NCI-H146 treated with DMSO at 0.1 percent for 48 hours (cell line): ENCODE measurements around the gene TRIM62.
"Not testable (repeated sequence)": the region's sequence is repeated elsewhere in the genome, so short reads cannot be mapped to it uniquely, and the experiment has no call there.

Source experiments
- DNase-seq: peaks from one replicate; lab custom pipeline; 2025; ENCODE audit not compliant: unreplicated experiment; lab: John Stamatoyannopoulos, UW

TRIM62 gene

GRCh38 chr1:33140153-33141149, 41.4 kb downstream of the TRIM62 start:
- DNase-seq = no peak

- no peak for DNase-seq
These were observed 44.0 kb downstream of the TRIM62 start for GRCh38 chr1:33137800-33138199.

- not testable (repeated sequence) for DNase-seq
These were observed 45.8 kb downstream of the TRIM62 start for GRCh38 chr1:33136041-33136440.

GRCh38 chr1:33133478-33134105, 48.3 kb downstream of the TRIM62 start:
- DNase-seq = no peak

- no peak for DNase-seq
These were observed 49.3 kb downstream of the TRIM62 start for GRCh38 chr1:33132549-33132948.

DNA sequence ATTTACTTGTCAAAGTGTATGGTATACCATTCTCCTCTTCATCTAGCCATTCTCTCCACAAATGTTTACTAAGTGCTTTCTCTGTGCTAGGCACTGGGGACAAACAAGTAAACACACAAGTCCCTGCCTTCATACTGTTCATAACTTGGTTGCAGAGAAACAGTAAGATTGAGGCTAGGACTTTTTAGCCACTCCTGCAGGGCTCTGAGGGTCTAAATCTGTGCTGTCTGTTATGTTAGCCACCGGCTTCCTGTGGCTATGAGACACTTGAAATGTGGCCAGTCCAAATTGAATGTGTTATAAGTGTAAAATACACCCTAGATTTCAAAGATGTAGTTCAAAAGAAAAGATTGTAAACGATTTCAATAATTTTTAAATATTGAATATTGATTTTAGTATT, 50.7 kb downstream of the TRIM62 start:
- no peak for DNase-seq

GRCh38 chr1:33130297-33130696, 51.5 kb downstream of the TRIM62 start:
- DNase-seq = no peak

GRCh38 chr1:33128781-33129180, 53.1 kb downstream of the TRIM62 start:
- no peak for DNase-seq

DNA sequence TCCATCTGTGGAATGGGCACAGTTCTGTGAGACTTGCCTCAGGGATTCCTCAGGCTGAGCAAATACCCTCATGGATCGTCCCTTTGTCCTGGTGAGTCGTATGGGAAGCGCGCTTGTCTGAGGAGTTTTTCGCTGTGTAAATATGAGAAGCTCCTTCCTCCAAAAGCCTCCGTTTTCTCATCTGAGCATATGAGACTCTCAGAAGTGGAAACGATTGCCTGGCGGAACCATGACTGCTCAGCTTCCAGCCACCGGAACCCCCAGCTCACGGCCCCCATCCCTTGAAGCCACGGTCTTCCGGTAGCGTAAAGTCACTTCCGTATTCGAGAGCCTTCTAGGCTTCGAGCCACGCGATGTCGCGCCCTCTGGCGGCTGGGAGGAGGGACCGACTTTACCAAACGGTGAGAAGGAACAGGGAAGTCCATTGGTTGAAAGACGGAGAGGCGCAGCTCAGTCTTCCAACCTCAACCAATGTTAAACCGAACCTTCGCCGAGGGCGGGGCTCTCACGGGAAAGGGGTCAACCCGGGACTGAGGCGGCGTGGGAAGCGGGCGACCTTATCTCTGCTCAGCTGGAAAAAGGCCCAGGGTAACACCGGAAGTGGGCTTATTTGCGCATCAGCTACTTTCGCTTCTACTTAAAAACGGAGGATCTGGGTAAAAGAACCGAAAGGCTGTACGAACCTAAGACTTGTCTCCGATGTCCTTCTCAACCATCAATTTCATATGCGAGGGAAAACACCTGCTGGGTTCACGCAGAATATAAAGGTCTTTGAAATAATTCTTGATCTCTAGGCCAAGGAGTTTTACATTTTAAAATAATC, 54.6 kb downstream of the TRIM62 start:
- peak; percentile 90 for DNase-seq

DNA sequence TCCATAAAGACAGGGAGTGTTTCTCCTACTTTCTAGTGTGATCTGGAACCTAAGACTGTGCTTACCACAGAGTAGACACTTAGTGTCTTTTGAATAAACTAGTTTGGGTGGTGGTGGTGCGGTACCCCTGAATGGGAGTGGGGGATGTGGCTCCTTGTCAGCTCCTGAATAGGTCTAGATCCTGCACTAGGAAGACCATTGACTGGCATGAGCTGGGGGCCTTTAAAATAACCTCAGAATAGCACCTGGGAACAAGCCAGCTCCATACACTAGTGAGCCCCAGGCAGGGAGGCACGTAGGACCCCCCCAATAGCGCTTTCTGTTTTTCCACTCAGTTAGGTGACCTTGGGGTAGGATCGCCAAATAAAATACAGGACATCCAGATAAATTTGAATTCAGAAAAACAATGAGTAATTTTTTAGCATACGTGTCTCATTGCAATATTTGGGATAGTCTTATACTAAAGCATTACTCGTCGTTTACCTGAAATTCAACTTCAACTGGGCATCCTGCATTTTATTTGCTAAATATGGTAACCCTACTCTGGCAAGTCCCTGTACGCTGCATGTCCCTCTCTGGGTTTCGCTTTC, 55.3 kb downstream of the TRIM62 start:
- no peak for DNase-seq

GRCh38 chr1:33124647-33125046, 57.2 kb downstream of the TRIM62 start:
- DNase-seq = not testable (repeated sequence)

DNA sequence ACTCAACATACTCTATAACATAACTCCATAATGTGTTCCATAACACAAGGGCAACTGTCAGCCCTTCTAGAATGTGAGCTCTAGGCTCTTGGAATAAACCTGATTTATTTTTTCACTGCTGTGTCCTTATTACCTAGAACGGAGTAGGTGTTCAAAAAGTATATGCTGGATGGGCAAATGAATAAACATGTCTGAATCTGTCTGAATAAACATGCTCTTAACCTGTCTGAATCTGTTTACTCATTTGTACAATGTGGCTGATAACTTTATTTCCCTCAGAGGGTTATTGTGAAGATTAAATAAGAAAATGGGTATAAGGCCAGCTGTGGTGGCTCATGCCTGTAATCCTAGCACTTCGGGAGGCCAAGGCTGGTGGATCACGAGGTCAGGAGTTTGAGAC, 58.6 kb downstream of the TRIM62 start:
- DNase-seq = no peak

DNA sequence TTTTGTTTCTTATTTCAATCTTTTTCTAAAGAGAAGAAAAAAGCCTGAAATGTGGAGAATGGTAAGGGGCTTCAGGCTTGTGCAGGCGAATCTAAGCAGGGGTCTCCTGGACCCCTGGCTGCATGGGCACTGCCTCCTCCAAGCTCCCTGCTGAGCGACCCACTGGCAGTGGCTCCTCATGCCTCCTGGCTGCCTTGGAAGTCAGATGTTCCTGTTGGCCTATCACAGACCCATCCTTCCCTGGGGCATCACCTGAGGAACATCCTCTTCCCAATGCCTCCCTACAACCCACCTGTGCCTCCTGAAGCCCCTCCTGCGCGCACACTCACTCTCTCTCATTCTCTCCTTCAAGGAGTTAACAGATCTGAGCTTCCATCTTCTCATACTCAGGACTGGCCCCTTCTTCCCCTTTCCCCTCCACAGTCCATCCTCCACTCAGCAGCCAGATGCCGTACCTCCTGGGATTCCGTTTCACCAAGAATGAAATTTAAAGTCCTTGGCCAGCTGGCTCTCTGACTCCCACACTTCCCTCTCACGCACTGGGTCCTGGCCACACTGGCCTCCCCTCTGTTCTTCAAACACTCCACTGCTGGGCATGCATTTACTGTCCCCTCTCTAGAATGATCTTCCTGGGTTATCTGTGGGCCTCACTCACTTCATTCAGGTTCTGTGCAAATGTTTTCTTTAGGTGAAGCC, 59.2 kb downstream of the TRIM62 start:
- DNase-seq = no peak

DNA sequence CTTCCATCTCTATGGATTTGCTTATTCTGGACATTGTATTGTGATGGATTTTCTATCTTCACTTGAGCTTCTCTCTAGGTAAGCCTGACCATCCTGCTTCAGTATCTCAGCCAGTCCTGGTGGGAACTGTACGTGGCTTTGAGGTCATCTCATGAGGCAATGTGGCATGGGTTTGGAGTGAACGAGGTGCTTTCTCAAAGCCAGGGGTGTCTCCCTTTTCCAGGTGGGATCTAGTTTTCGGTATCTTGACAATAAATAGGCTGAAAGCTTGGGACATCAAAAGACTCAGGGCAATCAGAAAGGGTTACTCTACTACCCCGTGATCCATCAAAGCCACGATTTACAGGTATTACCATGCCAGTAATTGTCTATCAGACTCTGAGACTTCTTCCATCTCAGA, 60.1 kb downstream of the TRIM62 start:
- no peak for DNase-seq

GRCh38 chr1:33120436-33121231, 61.2 kb downstream of the TRIM62 start:
- no peak for DNase-seq

GRCh38 chr1:33119532-33120217, 62.2 kb downstream of the TRIM62 start:
- no peak for DNase-seq

- no peak for DNase-seq
These were observed 62.8 kb downstream of the TRIM62 start for GRCh38 chr1:33119050-33119449.

DNA sequence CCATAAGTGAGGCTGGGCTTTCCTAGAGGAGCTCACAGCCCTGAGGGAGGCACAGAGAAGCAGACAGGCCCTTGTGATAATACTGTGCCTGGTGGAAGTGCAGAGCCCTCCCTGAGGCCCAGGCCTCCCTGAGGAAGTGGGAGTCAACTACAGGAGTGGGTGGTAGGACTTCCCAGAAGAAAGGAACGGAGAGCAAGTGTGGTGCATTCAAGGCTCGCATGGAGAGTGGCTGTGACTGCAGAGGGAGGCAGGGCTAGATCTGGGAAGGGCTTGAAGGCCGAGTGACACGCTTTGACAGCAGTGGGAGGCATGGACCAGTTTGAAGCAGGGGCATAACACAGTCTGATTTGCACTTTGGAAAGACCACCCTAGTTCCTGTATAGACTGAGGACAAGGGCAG, 63.6 kb downstream of the TRIM62 start:
- DNase-seq = no peak

- no peak for DNase-seq
These were observed 64.3 kb downstream of the TRIM62 start for GRCh38 chr1:33117440-33118085.
